ENCODE results near the gene HTR1D. TPM values are rescaled to one million over a fixed set of nuclear protein-coding genes. Genes with fewer than 3 reads are reported as not detected.

HTR1D gene
- total RNA-seq, 1 experiment from 2014 or later: 3.5 TPM

GRCh38 chr1:23168079-23168444 lies 49.2 kb downstream of the HTR1D start:
- DNase-seq (ENCODE audit: low read depth, low spot score): no peak
- Histone ChIP-seq H3K27ac (ENCODE audit: low read depth, low read length) (peak overlapping the region; percentile 75), H3K4me1 (ENCODE audit: control insufficient read depth in 1 of 2, insufficient read depth in 2 of 2, low read length in 2 of 2) (peaks cover 8 to 26% of the 10 kb centered on the region in 2 experiments), H3K79me2 (ENCODE audit: insufficient read depth, low read length) (peaks cover 46% of the 10 kb centered on the region), H3K4me2 (ENCODE audit: low read length) (peak overlapping the region; percentile 90), H3K4me3 (replicated peaks in 1 of 2; ENCODE audit: low read depth in 1 of 2, low read length in 2 of 2) (peak overlapping the region; percentile 86 to 89), H2AFZ (ENCODE audit: low read depth, low read length, poor library complexity, severe bottlenecking) (no peak overlapping the region), H3K9ac (ENCODE audit: low read length) (peak overlapping the region; percentile 93), H3K9me3 (ENCODE audit: control insufficient read depth in 1 of 2, insufficient read depth in 1 of 2, low read depth in 1 of 2, low read length in 2 of 2) (no peaks in the 10 kb centered on the region), H4K20me1 (ENCODE audit: insufficient read depth) (peaks cover 9% of the 10 kb centered on the region; the same call in 1 of the 2 replicates), H3K36me3 (ENCODE audit: control insufficient read depth in 1 of 2, insufficient read depth in 2 of 2, low read length in 2 of 2) (no peaks in the 10 kb centered on the region), H3K27me3 (ENCODE audit: insufficient read depth, low read length) (no peaks in the 10 kb centered on the region), H3K9me2 (ENCODE audit: insufficient read depth) (no peaks in the 10 kb centered on the region)
- TF ChIP-seq SRF (IDR thresholded peaks at IDR 0.05; ENCODE audit: low read depth) (no peak), TCF7L2 (IDR thresholded peaks at IDR 0.05; ENCODE audit: borderline replicate concordance, extremely low read depth, insufficient read depth, insufficient read length) (no peak)
- CTCF ChIA-PET: interaction anchor here (0.8 to 3.6 kb wide), 2 partner anchors 16 to 69 kb away, joined by 3 to 22 read pairs; no protein-coding TSS in a partner anchor
- RAD21 ChIA-PET (ENCODE audit: low non-redundant PET in 1 of 2, low total read pairs in 2 of 2, uncharacterized antibody in 2 of 2, unreplicated experiment in 2 of 2): interaction anchor here in 1 of 2 experiments (0.5 to 0.6 kb wide), 2 partner anchors 196 to 1358 kb away, joined by 3 to 6 read pairs; no protein-coding TSS in a partner anchor
- POLR2A ChIA-PET: interaction anchor here (1.2 to 2.8 kb wide), 2 partner anchors 64 to 68 kb away, joined by 5 to 19 read pairs; no protein-coding TSS in a partner anchor
- no TSS peak for BruUV-seq (replicated peaks)
- ATAC-seq: peak; percentile 31
- intact Hi-C loops (cut with micrococcal nuclease): loop anchor here (5.0 kb wide), 1 partner anchor 66 kb away; no protein-coding TSS in a partner anchor

GRCh38 chr1:23167353-23168078 lies 49.8 kb downstream of the HTR1D start:
- Histone ChIP-seq H3K4me3 (replicated peaks in 1 of 2; ENCODE audit: low read depth in 1 of 2, low read length in 2 of 2) (peak overlapping the region; percentile 86 to 89), H3K9me2 (ENCODE audit: insufficient read depth) (no peaks in the 10 kb centered on the region), H3K4me2 (ENCODE audit: low read length) (peak overlapping the region; percentile 90), H3K79me2 (ENCODE audit: insufficient read depth, low read length) (peaks cover 51% of the 10 kb centered on the region), H3K4me1 (ENCODE audit: control insufficient read depth in 1 of 2, insufficient read depth in 2 of 2, low read length in 2 of 2) (peaks cover 8 to 26% of the 10 kb centered on the region in 2 experiments), H3K9me3 (ENCODE audit: control insufficient read depth in 1 of 2, insufficient read depth in 1 of 2, low read depth in 1 of 2, low read length in 2 of 2) (no peaks in the 10 kb centered on the region), H4K20me1 (ENCODE audit: insufficient read depth) (peaks cover 9% of the 10 kb centered on the region; the same call in 1 of the 2 replicates), H3K27me3 (ENCODE audit: insufficient read depth, low read length) (no peaks in the 10 kb centered on the region), H2AFZ (ENCODE audit: low read depth, low read length, poor library complexity, severe bottlenecking) (no peak overlapping the region), H3K9ac (ENCODE audit: low read length) (peak overlapping the region; percentile 93), H3K36me3 (ENCODE audit: control insufficient read depth in 1 of 2, insufficient read depth in 2 of 2, low read length in 2 of 2) (no peaks in the 10 kb centered on the region), H3K27ac (ENCODE audit: low read depth, low read length) (peak overlapping the region; percentile 55)
- no peak for TF ChIP-seq POLR2A (IDR thresholded peaks at IDR 0.05; ENCODE audit: borderline replicate concordance, extremely low read depth, insufficient read depth, insufficient read length)
- peak; percentile 16; the same call in 1 of the 2 replicates for TF ChIP-seq POLR2AphosphoS5 (IDR thresholded peaks at IDR 0.05; ENCODE audit: low read depth, low read length)
- peak; percentile 50 for TF ChIP-seq YY1 (IDR thresholded peaks at IDR 0.05; ENCODE audit: extremely low read depth, insufficient replicate concordance, low read depth, low read length)
- no peak for TF ChIP-seq FOSL1 (IDR thresholded peaks at IDR 0.05; ENCODE audit: low read depth)
- TF ChIP-seq MAX (IDR thresholded peaks at IDR 0.05): 0 out of 2 replicates have a peak, but pooled peaks have one; percentile 5
- no peak for TF ChIP-seq EGR1 (IDR thresholded peaks at IDR 0.05; ENCODE audit: low read depth)
- TF ChIP-seq ZFX (IDR thresholded peaks at IDR 0.05): no peak
- ATAC-seq (peak; percentile 56), DNase-seq (ENCODE audit: low read depth, low spot score) (no peak)
- intact Hi-C loops (cut with micrococcal nuclease): loop anchor here (5.0 kb wide), 1 partner anchor 65 kb away; no protein-coding TSS in a partner anchor
- RAD21 ChIA-PET (ENCODE audit: low non-redundant PET in 1 of 2, low total read pairs in 2 of 2, uncharacterized antibody in 2 of 2, unreplicated experiment in 2 of 2): interaction anchor here in 1 of 2 experiments (0.5 to 0.6 kb wide), 2 partner anchors 196 to 1357 kb away, joined by 3 to 6 read pairs; no protein-coding TSS in a partner anchor
- POLR2A ChIA-PET: interaction anchor here (1.2 kb wide), 1 partner anchor 64 kb away, joined by 5 read pairs; no protein-coding TSS in a partner anchor
- BruUV-seq (replicated peaks): no TSS peak
- CTCF ChIA-PET: interaction anchor here (0.8 to 3.6 kb wide), 2 partner anchors 16 to 68 kb away, joined by 3 to 22 read pairs; no protein-coding TSS in a partner anchor
